ENCODE data around the gene CCDC159. TPM values are rescaled to one million over a fixed set of nuclear protein-coding genes. Genes with fewer than 3 reads are reported as not detected.

The CCDC159 gene
- total and polyA plus RNA-seq, 2 of the 13 experiments (the other 11 are each of a cell fraction or from before 2014, with no cell fraction given), result 1.7 to 6.3 TPM

DNA sequence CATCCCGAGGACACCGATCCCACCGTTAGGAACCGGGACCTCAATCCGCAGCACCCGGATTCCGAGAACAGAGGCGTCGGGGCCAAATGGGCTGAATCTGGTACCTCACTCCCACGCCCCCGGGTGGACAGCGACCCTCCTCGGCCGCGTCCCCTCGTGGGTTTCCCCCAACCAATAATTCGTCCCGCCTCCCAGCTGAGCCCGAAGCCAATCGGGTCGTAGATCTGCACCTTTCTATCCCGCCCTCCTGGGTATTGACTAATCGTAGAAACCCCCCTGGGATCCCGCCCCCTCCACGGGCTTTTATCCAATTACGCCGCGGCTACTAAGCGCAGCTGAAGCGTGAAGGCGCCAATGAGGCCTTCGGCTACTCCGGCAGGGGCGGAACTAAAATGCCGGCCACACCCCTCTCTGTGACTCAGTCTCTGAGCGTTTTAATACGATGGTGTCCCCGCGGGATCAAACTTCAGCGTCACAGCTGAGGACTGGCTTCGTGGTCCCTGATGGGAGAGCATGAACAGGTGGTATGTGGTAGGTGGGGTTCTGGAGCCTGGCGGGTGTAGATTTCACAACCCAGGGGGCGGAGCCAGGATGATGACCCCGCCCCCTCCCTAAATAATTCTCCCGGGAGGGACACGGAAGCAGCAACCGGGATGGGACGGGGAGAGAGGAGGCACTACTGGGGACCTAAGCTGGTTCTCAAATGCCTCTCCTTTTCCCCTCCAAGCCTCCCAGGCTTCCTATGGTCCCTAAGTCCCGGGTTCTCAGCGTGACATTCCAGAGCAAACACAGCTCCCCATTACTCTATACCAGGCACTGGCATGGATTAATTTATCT lies at the start of gene CCDC159, which contains the start of gene TMEM205 (continued):
- TF ChIP-seq FOXP1 (IDR thresholded peaks at IDR 0.05) (no peak), FOXP1 (CRISPR knock-in tag; IDR thresholded peaks at IDR 0.05) (no peak), ATF1 (CRISPR knock-in tag; IDR thresholded peaks at IDR 0.05) (peak; percentile 85), HOXA3 (CRISPR knock-in tag; IDR thresholded peaks at IDR 0.05) (peak; percentile 46; the same call in 1 of the 2 replicates), ZFYVE20 (CRISPR knock-in tag; IDR thresholded peaks at IDR 0.05; ENCODE audit: borderline replicate concordance, low read depth) (no peak), SMARCC2 (IDR thresholded peaks at IDR 0.05) (no peak), CBX1 (IDR thresholded peaks at IDR 0.05; ENCODE audit: low read depth) (peak; percentile 57), SPEN (CRISPR knock-in tag; IDR thresholded peaks at IDR 0.05; ENCODE audit: low read depth) (peak; percentile 33; the same call in 1 of the 2 replicates), YEATS2 (CRISPR knock-in tag; IDR thresholded peaks at IDR 0.05; ENCODE audit: borderline replicate concordance) (peak; percentile 68; the same call in 1 of the 2 replicates), ZNF383 (CRISPR knock-in tag; IDR thresholded peaks at IDR 0.05; ENCODE audit: borderline replicate concordance) (no peak), DR1 (CRISPR knock-in tag; IDR thresholded peaks at IDR 0.05) (no peak), ZKSCAN8 (CRISPR knock-in tag; IDR thresholded peaks at IDR 0.05; ENCODE audit: borderline replicate concordance) (no peak; the same call in 1 of the 2 replicates), KDM5A (IDR thresholded peaks at IDR 0.05; ENCODE audit: borderline replicate concordance, low read length) (peak; percentile 38; the same call in 1 of the 2 replicates), ZNF615 (CRISPR knock-in tag; IDR thresholded peaks at IDR 0.05; ENCODE audit: borderline replicate concordance) (no peak), THAP11 (CRISPR knock-in tag; IDR thresholded peaks at IDR 0.05) (peak; percentile 81), CCDC6 (CRISPR knock-in tag; IDR thresholded peaks at IDR 0.05) (no peak), RNF2 (conservative IDR thresholded peaks at IDR 0.05; ENCODE audit: low read depth) (peak; percentile 43; the same call in 1 of the 2 replicates), RAD21 (CRISPR knock-in tag; IDR thresholded peaks at IDR 0.05) (no peak), HDAC1 (CRISPR knock-in tag; IDR thresholded peaks at IDR 0.05) (peak; percentile 56), KLF16 (CRISPR knock-in tag; IDR thresholded peaks at IDR 0.05) (peak in 1 of 2 experiments; percentile 30; a peak in 1 of 4 replicates), ZNF761 (CRISPR knock-in tag; conservative IDR thresholded peaks at IDR 0.05) (0 out of 2 replicates have a peak, but pooled peaks have one; percentile 15), TBX2 (CRISPR knock-in tag; IDR thresholded peaks at IDR 0.05; ENCODE audit: borderline replicate concordance) (no peak)
- TF ChIP-seq, protein P1, sequence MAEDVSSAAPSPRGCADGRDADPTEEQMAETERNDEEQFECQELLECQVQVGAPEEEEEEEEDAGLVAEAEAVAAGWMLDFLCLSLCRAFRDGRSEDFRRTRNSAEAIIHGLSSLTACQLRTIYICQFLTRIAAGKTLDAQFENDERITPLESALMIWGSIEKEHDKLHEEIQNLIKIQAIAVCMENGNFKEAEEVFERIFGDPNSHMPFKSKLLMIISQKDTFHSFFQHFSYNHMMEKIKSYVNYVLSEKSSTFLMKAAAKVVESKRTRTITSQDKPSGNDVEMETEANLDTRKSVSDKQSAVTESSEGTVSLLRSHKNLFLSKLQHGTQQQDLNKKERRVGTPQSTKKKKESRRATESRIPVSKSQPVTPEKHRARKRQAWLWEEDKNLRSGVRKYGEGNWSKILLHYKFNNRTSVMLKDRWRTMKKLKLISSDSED (CRISPR knock-in tag; IDR thresholded peaks at IDR 0.05), result no peak
- TF ChIP-seq, protein P2, sequence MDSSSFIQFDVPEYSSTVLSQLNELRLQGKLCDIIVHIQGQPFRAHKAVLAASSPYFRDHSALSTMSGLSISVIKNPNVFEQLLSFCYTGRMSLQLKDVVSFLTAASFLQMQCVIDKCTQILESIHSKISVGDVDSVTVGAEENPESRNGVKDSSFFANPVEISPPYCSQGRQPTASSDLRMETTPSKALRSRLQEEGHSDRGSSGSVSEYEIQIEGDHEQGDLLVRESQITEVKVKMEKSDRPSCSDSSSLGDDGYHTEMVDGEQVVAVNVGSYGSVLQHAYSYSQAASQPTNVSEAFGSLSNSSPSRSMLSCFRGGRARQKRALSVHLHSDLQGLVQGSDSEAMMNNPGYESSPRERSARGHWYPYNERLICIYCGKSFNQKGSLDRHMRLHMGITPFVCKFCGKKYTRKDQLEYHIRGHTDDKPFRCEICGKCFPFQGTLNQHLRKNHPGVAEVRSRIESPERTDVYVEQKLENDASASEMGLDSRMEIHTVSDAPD (CRISPR knock-in tag; IDR thresholded peaks at IDR 0.05), result no peak
- TF ChIP-seq, protein P3, sequence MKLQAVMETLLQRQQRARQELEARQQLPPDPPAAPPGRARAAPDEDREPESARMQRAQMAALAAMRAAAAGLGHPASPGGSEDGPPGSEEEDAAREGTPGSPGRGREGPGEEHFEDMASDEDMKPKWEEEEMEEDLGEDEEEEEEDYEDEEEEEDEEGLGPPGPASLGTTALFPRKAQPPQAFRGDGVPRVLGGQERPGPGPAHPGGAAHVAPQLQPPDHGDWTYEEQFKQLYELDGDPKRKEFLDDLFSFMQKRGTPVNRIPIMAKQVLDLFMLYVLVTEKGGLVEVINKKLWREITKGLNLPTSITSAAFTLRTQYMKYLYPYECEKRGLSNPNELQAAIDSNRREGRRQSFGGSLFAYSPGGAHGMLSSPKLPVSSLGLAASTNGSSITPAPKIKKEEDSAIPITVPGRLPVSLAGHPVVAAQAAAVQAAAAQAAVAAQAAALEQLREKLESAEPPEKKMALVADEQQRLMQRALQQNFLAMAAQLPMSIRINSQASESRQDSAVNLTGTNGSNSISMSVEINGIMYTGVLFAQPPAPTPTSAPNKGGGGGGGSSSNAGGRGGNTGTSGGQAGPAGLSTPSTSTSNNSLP (IDR thresholded peaks at IDR 0.05; ENCODE audit: low read depth, low read length), result peak; percentile 33; the same call in 1 of the 2 replicates
